ENCODE data around the gene FLG2.

FLG2 gene

GRCh38 chr1:152356736-152357135, 3.1 kb downstream of the FLG2 start:
- Histone ChIP-seq H3K4me3 (ENCODE audit: low read length in 2 of 2) (no peak overlapping the region), H3K36me3 (replicated peaks in 1 of 2; ENCODE audit: control insufficient read depth in 2 of 2, insufficient read depth in 2 of 2, low read length in 2 of 2) (no peaks in the 10 kb centered on the region), H4K91ac (ENCODE audit: low read depth, low read length, poor library complexity) (no peak overlapping the region), H3K14ac (ENCODE audit: low read length) (no peak overlapping the region), H2AFZ (ENCODE audit: low read length) (no peak overlapping the region), H3K27ac (replicated peaks; ENCODE audit: low read length) (no peak overlapping the region), H3K9ac (ENCODE audit: low read depth, low read length, poor library complexity) (no peak overlapping the region), H3K9me3 (replicated peaks in 1 of 2; ENCODE audit: control insufficient read depth in 2 of 2, insufficient read depth in 1 of 2, low read depth in 1 of 2, low read length in 2 of 2) (peaks cover 0 to 33% of the 10 kb centered on the region in 2 donors), H2BK120ac (ENCODE audit: low read depth, low read length) (no peak overlapping the region), H3K4me1 (ENCODE audit: control insufficient read depth in 2 of 2, insufficient read depth in 1 of 2, low read depth in 1 of 2, low read length in 2 of 2) (no peaks in the 10 kb centered on the region), H2AK5ac (ENCODE audit: low read depth, low read length) (no peak overlapping the region), H3K79me1 (ENCODE audit: low read depth, low read length) (no peaks in the 10 kb centered on the region), H3K4me2 (ENCODE audit: insufficient read depth, low read length, poor library complexity, severe bottlenecking) (no peak overlapping the region), H2BK15ac (ENCODE audit: low read length) (no peak overlapping the region), H4K8ac (ENCODE audit: low read depth, low read length) (no peak overlapping the region), H3K18ac (ENCODE audit: low read length) (no peak overlapping the region), H3K23ac (ENCODE audit: low read depth, low read length, poor library complexity) (no peak overlapping the region), H2BK5ac (ENCODE audit: low read length) (no peak overlapping the region), H3K27me3 (ENCODE audit: control insufficient read depth in 3 of 3, insufficient read depth in 3 of 3, low read depth in 1 of 3, low read length in 3 of 3) (no peaks in the 10 kb centered on the region), H2BK12ac (ENCODE audit: low read length) (no peak overlapping the region), H3K4ac (ENCODE audit: low read length) (no peak overlapping the region)
- DNase-seq (ENCODE audit: low spot score) = no peak
- no CpG with 5 or more reads among the region's 1 CpG for WGBS, 2 donors (ENCODE audit: extremely low coverage in 2 of 2, insufficient read length in 2 of 2, insufficient replicate concordance in 1 of 2)

GRCh38 chr1:152349611-152350010, 10.2 kb downstream of the FLG2 start:
- Histone ChIP-seq H3K4me1 (ENCODE audit: control insufficient read depth in 2 of 2, insufficient read depth in 1 of 2, low read depth in 1 of 2, low read length in 2 of 2) (no peaks in the 10 kb centered on the region), H3K9ac (ENCODE audit: low read depth, low read length, poor library complexity) (no peak overlapping the region), H3K4me2 (ENCODE audit: insufficient read depth, low read length, poor library complexity, severe bottlenecking) (no peak overlapping the region), H4K91ac (ENCODE audit: low read depth, low read length, poor library complexity) (no peak overlapping the region), H4K8ac (ENCODE audit: low read depth, low read length) (no peak overlapping the region), H3K79me1 (ENCODE audit: low read depth, low read length) (no peaks in the 10 kb centered on the region), H3K14ac (ENCODE audit: low read length) (no peak overlapping the region), H3K27me3 (ENCODE audit: control insufficient read depth in 3 of 3, insufficient read depth in 3 of 3, low read depth in 1 of 3, low read length in 3 of 3) (no peaks in the 10 kb centered on the region), H3K18ac (ENCODE audit: low read length) (no peak overlapping the region), H2BK5ac (ENCODE audit: low read length) (no peak overlapping the region), H3K36me3 (replicated peaks in 1 of 2; ENCODE audit: control insufficient read depth in 2 of 2, insufficient read depth in 2 of 2, low read length in 2 of 2) (no peaks in the 10 kb centered on the region), H2AFZ (ENCODE audit: low read length) (no peak overlapping the region), H3K4ac (ENCODE audit: low read length) (no peak overlapping the region), H3K23ac (ENCODE audit: low read depth, low read length, poor library complexity) (no peak overlapping the region), H2BK15ac (ENCODE audit: low read length) (no peak overlapping the region), H3K27ac (replicated peaks; ENCODE audit: low read length) (no peak overlapping the region), H2BK120ac (ENCODE audit: low read depth, low read length) (no peak overlapping the region), H3K4me3 (ENCODE audit: low read length in 2 of 2) (no peak overlapping the region), H2AK5ac (ENCODE audit: low read depth, low read length) (no peak overlapping the region), H3K9me3 (replicated peaks in 1 of 2; ENCODE audit: control insufficient read depth in 2 of 2, insufficient read depth in 1 of 2, low read depth in 1 of 2, low read length in 2 of 2) (peaks cover 0 to 35% of the 10 kb centered on the region in 2 donors), H2BK12ac (ENCODE audit: low read length) (no peak overlapping the region)
- no CpG with 5 or more reads among the region's 2 CpGs for WGBS, 2 donors (ENCODE audit: extremely low coverage in 2 of 2, insufficient read length in 2 of 2, insufficient replicate concordance in 1 of 2)
- DNase-seq (ENCODE audit: low spot score) = no peak

GRCh38 chr1:152348447-152348846, 11.4 kb downstream of the FLG2 start:
- Histone ChIP-seq H3K4me1 (ENCODE audit: control insufficient read depth in 2 of 2, insufficient read depth in 1 of 2, low read depth in 1 of 2, low read length in 2 of 2) (no peaks in the 10 kb centered on the region), H2AFZ (ENCODE audit: low read length) (no peak overlapping the region), H3K14ac (ENCODE audit: low read length) (no peak overlapping the region), H3K79me1 (ENCODE audit: low read depth, low read length) (no peaks in the 10 kb centered on the region), H4K91ac (ENCODE audit: low read depth, low read length, poor library complexity) (no peak overlapping the region), H3K9me3 (replicated peaks in 1 of 2; ENCODE audit: control insufficient read depth in 2 of 2, insufficient read depth in 1 of 2, low read depth in 1 of 2, low read length in 2 of 2) (peaks cover 0 to 28% of the 10 kb centered on the region in 2 donors), H3K27ac (replicated peaks; ENCODE audit: low read length) (no peak overlapping the region), H3K4ac (ENCODE audit: low read length) (no peak overlapping the region), H3K23ac (ENCODE audit: low read depth, low read length, poor library complexity) (no peak overlapping the region), H3K18ac (ENCODE audit: low read length) (no peak overlapping the region), H4K8ac (ENCODE audit: low read depth, low read length) (no peak overlapping the region), H3K27me3 (ENCODE audit: control insufficient read depth in 3 of 3, insufficient read depth in 3 of 3, low read depth in 1 of 3, low read length in 3 of 3) (no peaks in the 10 kb centered on the region), H2BK15ac (ENCODE audit: low read length) (no peak overlapping the region), H3K36me3 (replicated peaks in 1 of 2; ENCODE audit: control insufficient read depth in 2 of 2, insufficient read depth in 2 of 2, low read length in 2 of 2) (no peaks in the 10 kb centered on the region), H2BK120ac (ENCODE audit: low read depth, low read length) (no peak overlapping the region), H3K4me2 (ENCODE audit: insufficient read depth, low read length, poor library complexity, severe bottlenecking) (no peak overlapping the region), H3K4me3 (ENCODE audit: low read length in 2 of 2) (no peak overlapping the region), H3K9ac (ENCODE audit: low read depth, low read length, poor library complexity) (no peak overlapping the region), H2BK12ac (ENCODE audit: low read length) (no peak overlapping the region), H2AK5ac (ENCODE audit: low read depth, low read length) (no peak overlapping the region), H2BK5ac (ENCODE audit: low read length) (no peak overlapping the region)
- no peak for DNase-seq (ENCODE audit: low spot score)
- WGBS, 2 donors (ENCODE audit: extremely low coverage in 2 of 2, insufficient read length in 2 of 2, insufficient replicate concordance in 1 of 2) = no CpG with 5 or more reads among the region's 1 CpG

- no peak overlapping the region for H2BK15ac ChIP-seq (ENCODE audit: low read length)
- no peak overlapping the region for H3K18ac ChIP-seq (ENCODE audit: low read length)
- H4K8ac ChIP-seq (ENCODE audit: low read depth, low read length) = no peak overlapping the region
- H2BK12ac ChIP-seq (ENCODE audit: low read length) = no peak overlapping the region
- H2AK5ac ChIP-seq (ENCODE audit: low read depth, low read length) = no peak overlapping the region
- H3K27me3 ChIP-seq (ENCODE audit: control insufficient read depth in 3 of 3, insufficient read depth in 3 of 3, low read depth in 1 of 3, low read length in 3 of 3) = no peaks in the 10 kb centered on the region
- H2AFZ ChIP-seq (ENCODE audit: low read length) = no peak overlapping the region
- no peak overlapping the region for H2BK5ac ChIP-seq (ENCODE audit: low read length)
- H3K9ac ChIP-seq (ENCODE audit: low read depth, low read length, poor library complexity) = no peak overlapping the region
- H3K79me1 ChIP-seq (ENCODE audit: low read depth, low read length) = no peaks in the 10 kb centered on the region
- H3K23ac ChIP-seq (ENCODE audit: low read depth, low read length, poor library complexity) = no peak overlapping the region
- DNase-seq (ENCODE audit: low spot score) = no peak
- no peak overlapping the region for H3K4ac ChIP-seq (ENCODE audit: low read length)
- H3K4me3 ChIP-seq (ENCODE audit: low read length in 2 of 2) = no peak overlapping the region
- H2BK120ac ChIP-seq (ENCODE audit: low read depth, low read length) = no peak overlapping the region
- no peaks in the 10 kb centered on the region for H3K36me3 ChIP-seq (replicated peaks in 1 of 2; ENCODE audit: control insufficient read depth in 2 of 2, insufficient read depth in 2 of 2, low read length in 2 of 2)
- no CpG with 5 or more reads among the region's 8 CpGs for WGBS, 2 donors (ENCODE audit: extremely low coverage in 2 of 2, insufficient read length in 2 of 2, insufficient replicate concordance in 1 of 2)
- no peak overlapping the region for H3K14ac ChIP-seq (ENCODE audit: low read length)
- H3K4me2 ChIP-seq (ENCODE audit: insufficient read depth, low read length, poor library complexity, severe bottlenecking) = no peak overlapping the region
- H3K27ac ChIP-seq (replicated peaks; ENCODE audit: low read length) = no peak overlapping the region
- H4K91ac ChIP-seq (ENCODE audit: low read depth, low read length, poor library complexity) = no peak overlapping the region
- H3K4me1 ChIP-seq (ENCODE audit: control insufficient read depth in 2 of 2, insufficient read depth in 1 of 2, low read depth in 1 of 2, low read length in 2 of 2) = no peaks in the 10 kb centered on the region
- H3K9me3 ChIP-seq (replicated peaks in 1 of 2; ENCODE audit: control insufficient read depth in 2 of 2, insufficient read depth in 1 of 2, low read depth in 1 of 2, low read length in 2 of 2) = peaks cover 0 to 19% of the 10 kb centered on the region in 2 donors
These were observed 12.6 kb downstream of the FLG2 start for GRCh38 chr1:152347116-152347728.

All from neuronal stem cell (in vitro differentiated cells).